ENCODE data around the gene COG5. TPM values are rescaled to one million over a fixed set of nuclear protein-coding genes. Genes with fewer than 3 reads are reported as not detected.

The COG5 gene
- total RNA-seq, 6 experiments from 2014 or later: 13.9 to 21.3 (median 15.5) TPM

DNA sequence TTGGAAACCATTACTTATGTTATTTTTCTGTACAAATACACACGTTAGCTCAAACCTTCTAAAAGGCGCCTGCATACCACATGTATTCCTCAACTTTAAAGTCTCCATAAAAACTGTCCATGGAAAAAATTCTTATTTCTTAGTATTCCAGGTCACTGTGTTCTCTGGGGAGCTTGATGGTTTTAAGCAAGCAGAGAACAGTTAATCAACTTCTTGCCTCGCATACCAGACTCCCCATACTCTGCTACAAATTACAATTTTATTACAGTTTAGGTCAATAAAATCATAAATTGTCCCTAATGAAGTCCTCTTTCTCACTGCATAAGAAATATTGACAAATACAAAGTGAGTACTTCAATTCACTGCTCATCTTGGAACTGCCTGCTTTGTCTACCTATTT, 170.9 kb downstream of the COG5 start:
- no peak for TF ChIP-seq POLR2A (IDR thresholded peaks at IDR 0.05)
- TF ChIP-seq, protein P1, sequence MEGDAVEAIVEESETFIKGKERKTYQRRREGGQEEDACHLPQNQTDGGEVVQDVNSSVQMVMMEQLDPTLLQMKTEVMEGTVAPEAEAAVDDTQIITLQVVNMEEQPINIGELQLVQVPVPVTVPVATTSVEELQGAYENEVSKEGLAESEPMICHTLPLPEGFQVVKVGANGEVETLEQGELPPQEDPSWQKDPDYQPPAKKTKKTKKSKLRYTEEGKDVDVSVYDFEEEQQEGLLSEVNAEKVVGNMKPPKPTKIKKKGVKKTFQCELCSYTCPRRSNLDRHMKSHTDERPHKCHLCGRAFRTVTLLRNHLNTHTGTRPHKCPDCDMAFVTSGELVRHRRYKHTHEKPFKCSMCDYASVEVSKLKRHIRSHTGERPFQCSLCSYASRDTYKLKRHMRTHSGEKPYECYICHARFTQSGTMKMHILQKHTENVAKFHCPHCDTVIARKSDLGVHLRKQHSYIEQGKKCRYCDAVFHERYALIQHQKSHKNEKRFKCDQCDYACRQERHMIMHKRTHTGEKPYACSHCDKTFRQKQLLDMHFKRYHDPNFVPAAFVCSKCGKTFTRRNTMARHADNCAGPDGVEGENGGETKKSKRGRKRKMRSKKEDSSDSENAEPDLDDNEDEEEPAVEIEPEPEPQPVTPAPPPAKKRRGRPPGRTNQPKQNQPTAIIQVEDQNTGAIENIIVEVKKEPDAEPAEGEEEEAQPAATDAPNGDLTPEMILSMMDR (IDR thresholded peaks at IDR 0.05): no peak
- Histone ChIP-seq H3K4me1 (no peaks in the 10 kb centered on the region), H3K4me3 (no peak overlapping the region), H3K9me3 (no peaks in the 10 kb centered on the region), H3K36me3 (no peaks in the 10 kb centered on the region), H3K27ac (no peak overlapping the region), H3K27me3 (no peaks in the 10 kb centered on the region)
- intact Hi-C loops (cut with DNase I): no loop called here
- DNase-seq: no peak
- no peak for ATAC-seq
- WGBS (ENCODE audit: insufficient coverage, low coverage, low lambda C conversion rate, missing lambda C conversion rate): 95% methylated on average over 3 of the region's 3 CpGs

DNA sequence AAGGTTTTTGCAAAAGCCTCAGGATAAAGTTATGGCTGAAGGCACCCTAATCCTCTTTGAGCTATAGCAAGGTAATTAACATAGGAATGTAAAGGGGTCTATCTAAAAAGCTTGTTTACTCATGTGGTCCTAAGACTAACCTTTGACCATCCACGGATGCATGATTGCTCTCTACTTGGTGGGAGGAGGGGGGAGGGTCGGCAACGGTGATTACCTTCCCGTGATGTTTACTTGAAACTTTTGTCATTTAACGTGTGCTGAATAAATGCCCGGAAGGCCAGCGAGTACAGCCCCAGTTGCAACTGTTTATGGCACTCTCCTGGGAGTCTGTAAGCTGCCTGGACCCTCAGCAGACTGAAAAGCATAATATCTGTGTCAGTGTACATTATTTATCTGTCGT, 172.8 kb downstream of the COG5 start:
- Histone ChIP-seq H3K9me3 (no peaks in the 10 kb centered on the region), H3K4me1 (no peaks in the 10 kb centered on the region), H3K4me3 (no peak overlapping the region), H3K27ac (no peak overlapping the region), H3K36me3 (no peaks in the 10 kb centered on the region), H3K27me3 (no peaks in the 10 kb centered on the region)
- no peak for TF ChIP-seq POLR2A (IDR thresholded peaks at IDR 0.05)
- TF ChIP-seq, protein P1 (IDR thresholded peaks at IDR 0.05): no peak
- 80% methylated on average over 7 of the region's 8 CpGs for WGBS (ENCODE audit: insufficient coverage, low coverage, low lambda C conversion rate, missing lambda C conversion rate)
- DNase-seq (no peak), ATAC-seq (no peak)
- intact Hi-C loops (cut with DNase I): no loop called here

DNA sequence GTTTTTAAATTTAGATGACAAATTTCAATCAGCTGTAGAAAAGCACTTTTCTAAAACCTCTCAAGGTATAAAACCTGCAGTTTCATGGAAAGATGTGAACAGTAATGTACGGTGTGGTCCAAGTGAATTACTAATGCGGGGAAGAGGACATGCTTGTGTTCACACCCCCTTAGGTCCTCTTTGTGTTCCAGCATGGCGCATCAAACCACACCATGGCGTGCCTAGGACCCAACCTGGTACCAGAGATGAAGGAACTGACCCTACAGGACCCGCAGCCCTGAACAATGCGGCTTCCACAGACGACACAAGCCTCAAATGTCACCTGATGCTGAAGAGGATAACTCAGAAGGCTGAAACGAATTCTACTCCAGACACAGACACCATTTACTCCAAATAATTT, 175.1 kb downstream of the COG5 start:
- no peak overlapping the region for H3K4me3 ChIP-seq
- WGBS (ENCODE audit: insufficient coverage, low coverage, low lambda C conversion rate, missing lambda C conversion rate): 100% methylated on average over 4 of the region's 8 CpGs
- no peaks in the 10 kb centered on the region for H3K36me3 ChIP-seq
- no peak for ATAC-seq
- intact Hi-C loops (cut with DNase I): no loop called here
- no peaks in the 10 kb centered on the region for H3K4me1 ChIP-seq
- no peak for DNase-seq
- no peaks in the 10 kb centered on the region for H3K27me3 ChIP-seq
- H3K9me3 ChIP-seq: no peaks in the 10 kb centered on the region
- H3K27ac ChIP-seq: no peak overlapping the region
- TF ChIP-seq, protein P1 (IDR thresholded peaks at IDR 0.05): no peak

DNA sequence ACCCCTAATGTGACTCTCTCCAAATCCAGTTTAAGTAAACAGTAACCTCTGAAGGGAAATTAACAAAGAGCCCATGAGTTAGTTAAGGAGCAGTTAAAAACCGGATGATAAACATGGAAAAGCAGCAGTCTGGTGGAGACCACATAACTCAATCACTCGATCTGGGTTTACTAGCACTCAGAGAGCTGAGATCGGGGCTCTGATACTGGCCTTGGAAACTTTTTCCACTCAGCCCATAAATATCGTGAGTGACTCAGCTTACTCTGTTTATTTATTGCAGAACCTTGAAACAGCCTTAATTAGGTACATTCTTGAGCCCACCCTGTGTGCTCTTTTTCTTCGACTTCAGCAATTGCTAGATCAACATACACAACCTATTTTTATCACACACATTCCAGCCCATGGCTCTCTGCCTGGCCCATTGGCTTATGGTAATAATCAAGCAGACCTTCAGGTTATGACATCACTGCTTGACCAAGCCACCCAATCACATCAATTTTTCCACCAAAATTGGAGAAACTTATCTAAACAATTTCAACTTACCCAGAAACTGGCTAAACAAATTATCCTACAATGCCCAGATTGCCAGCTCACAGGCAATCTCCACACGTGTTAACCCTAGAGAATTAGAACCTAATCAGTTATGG, 176.0 kb downstream of the COG5 start:
- no peak overlapping the region for H3K4me3 ChIP-seq
- no peaks in the 10 kb centered on the region for H3K27me3 ChIP-seq
- no peaks in the 10 kb centered on the region for H3K9me3 ChIP-seq
- H3K4me1 ChIP-seq: no peaks in the 10 kb centered on the region
- H3K36me3 ChIP-seq: no peaks in the 10 kb centered on the region
- 80% methylated on average over 6 of the region's 6 CpGs for WGBS (ENCODE audit: insufficient coverage, low coverage, low lambda C conversion rate, missing lambda C conversion rate)
- no peak for ATAC-seq
- TF ChIP-seq POLR2A (IDR thresholded peaks at IDR 0.05): no peak
- TF ChIP-seq, protein P1 (IDR thresholded peaks at IDR 0.05): no peak
- no peak for DNase-seq
- intact Hi-C loops (cut with DNase I): no loop called here
- H3K27ac ChIP-seq: no peak overlapping the region

Measured in right lobe of liver (tissue), 6 donors.